GM21717 (cell line): ENCODE data around the gene DUSP7.
A peak's percentile ranks its signal among the peaks of the same experiment; 100 is the strongest.

Experiments used
- ATAC-seq: cut with Tn5 transposase; IDR thresholded peaks from one replicate; pipeline ENCODE4 v1.9.1; 2021; ENCODE audit warnings: mild to moderate bottlenecking, moderate library complexity; ENCODE audit not compliant: unreplicated experiment

Gene DUSP7, protein sequence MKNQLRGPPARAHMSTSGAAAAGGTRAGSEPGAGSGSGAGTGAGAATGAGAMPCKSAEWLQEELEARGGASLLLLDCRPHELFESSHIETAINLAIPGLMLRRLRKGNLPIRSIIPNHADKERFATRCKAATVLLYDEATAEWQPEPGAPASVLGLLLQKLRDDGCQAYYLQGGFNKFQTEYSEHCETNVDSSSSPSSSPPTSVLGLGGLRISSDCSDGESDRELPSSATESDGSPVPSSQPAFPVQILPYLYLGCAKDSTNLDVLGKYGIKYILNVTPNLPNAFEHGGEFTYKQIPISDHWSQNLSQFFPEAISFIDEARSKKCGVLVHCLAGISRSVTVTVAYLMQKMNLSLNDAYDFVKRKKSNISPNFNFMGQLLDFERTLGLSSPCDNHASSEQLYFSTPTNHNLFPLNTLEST

DNA sequence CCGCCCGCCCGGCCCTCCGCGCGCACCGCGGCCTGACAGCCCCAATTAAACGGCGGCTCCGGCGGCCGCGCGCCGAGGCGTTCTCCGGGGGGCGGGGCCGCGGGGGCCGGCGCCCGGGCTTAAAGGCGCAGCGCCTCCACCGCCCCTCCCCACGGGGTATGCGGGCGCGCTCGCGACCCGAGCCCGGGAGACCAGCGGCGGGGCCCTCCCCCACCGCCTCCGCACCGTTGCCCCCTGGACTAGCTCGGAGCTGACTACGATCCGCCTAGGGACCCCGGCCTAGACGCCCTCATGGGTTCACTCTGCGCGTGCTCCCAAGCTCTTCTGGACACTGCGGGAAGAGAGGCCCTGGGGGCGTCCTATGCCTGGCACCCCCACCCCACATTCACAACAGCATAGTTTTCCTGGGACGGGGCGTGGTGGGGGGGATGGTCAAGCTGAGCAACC lies at the start of gene DUSP7:
DUSP7 (minus strand) TSS at position 51 of the 447 bp plus-strand sequence. CDS start 205 bp downstream, outside the sequence.
- peak; percentile 27 for ATAC-seq

DNA sequence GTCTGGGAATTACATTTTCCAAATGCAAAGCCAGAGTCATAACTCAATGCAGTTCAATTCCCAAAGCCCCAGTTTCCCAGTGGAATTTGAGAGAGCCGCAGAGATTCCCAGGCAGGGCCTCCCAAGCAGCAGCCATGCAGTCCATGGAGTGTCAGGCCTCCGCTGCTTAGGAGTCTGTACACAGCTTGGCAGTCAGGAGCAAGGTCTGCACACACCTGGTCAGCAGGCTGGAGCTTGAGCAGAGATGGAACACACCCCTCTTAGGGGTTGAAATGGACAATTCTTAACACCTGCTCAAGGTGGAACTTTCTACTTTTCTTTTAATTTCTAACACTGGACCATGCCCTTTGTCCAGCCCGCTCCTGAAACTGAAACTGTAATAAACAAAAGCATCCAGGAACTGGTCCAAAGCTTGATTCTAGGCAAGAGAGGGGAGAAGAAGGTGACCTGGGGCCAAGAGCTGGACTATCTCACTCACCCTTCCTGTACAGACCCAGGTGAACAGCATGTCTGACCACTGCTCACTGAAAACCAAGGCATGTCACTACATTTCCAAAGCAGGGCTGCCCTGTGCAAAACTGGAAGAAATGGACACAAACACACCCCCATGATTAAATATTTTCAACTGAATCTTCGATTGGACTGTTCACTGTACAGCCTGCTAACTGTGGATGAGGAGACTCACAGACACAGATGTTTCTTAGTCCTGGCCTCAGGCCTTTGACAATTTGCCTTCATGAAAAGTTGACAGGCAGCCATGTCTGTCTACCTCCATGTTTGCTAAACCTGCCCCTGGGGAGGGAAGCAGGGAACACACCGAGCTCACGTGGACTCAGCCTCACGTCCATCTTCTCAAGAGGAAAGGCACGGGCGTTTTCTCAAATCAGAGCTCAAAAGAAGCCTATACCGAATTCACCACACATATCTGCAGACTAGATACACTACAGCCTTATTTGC lies 48.6 kb upstream of the DUSP7 start:
- no peak for ATAC-seq

DNA sequence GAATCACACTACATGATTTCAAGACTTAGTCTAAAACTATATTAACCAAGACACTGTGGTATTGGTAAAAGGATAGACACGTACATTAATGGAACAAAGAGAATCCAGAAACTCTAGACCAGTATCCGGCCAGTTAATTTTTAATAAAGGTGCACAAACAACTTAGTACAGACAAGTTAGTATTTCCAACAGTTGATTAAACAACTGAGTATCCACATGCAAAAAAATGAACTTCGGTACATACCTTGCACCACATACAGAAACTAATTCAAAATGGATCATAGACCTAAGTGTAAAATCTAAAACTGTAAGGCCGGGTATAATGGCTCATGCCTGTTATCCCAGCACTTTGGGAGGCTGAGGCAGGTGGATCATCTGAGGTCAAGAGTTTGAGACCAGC lies 46.6 kb upstream of the DUSP7 start:
- ATAC-seq, result no peak

DNA sequence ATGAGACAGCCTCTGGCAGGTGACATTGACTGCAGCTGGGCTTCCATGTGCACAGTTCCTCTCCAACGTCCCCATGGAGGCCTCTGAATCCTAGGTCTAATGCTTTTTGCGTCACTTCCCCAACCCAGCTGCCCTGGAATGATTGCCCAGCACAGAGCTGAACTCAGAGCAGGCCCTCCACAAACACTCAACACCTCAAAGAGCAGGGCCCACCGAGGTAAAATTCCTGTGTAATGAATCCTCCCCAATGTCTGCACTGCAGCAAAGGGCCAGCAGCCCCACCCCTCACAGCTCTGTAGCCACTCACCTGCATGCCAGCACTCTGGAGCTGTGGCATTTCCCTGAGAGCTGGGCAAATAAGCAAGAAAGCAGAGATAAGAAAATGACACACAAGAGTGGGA lies 42.6 kb upstream of the DUSP7 start:
- no peak for ATAC-seq

DNA sequence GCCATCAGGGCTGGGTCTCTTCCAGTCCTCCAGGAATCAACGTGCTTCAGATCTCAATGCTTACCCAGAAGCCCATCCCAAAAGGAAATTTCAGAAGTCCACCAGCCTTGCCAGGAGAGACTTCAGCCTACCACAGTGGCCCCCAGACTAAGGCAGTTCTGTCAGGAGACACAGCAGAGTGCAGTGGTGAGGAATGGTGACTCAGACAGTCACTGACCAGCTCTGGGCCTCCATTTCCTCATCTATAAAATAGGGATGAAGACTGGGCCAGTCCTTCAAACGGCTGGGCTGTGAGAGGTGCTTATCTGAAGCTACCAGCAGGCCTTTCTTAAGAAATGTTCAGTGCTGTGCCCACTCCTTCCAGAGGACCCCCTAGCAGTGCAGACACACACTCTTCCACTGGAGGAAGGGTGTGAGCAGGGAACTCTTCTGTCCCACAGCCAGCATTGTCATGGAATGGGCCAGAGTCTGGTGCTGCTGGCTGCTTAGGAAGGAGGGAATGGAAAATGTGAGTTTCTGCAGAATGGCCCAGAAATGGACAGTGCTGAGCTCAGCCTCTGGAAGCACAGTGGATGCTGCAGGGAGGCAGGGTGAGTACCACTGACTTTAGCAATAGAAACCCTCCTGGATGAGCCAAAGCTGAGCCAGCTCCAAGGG lies 41.6 kb upstream of the DUSP7 start:
- ATAC-seq, result no peak

DNA sequence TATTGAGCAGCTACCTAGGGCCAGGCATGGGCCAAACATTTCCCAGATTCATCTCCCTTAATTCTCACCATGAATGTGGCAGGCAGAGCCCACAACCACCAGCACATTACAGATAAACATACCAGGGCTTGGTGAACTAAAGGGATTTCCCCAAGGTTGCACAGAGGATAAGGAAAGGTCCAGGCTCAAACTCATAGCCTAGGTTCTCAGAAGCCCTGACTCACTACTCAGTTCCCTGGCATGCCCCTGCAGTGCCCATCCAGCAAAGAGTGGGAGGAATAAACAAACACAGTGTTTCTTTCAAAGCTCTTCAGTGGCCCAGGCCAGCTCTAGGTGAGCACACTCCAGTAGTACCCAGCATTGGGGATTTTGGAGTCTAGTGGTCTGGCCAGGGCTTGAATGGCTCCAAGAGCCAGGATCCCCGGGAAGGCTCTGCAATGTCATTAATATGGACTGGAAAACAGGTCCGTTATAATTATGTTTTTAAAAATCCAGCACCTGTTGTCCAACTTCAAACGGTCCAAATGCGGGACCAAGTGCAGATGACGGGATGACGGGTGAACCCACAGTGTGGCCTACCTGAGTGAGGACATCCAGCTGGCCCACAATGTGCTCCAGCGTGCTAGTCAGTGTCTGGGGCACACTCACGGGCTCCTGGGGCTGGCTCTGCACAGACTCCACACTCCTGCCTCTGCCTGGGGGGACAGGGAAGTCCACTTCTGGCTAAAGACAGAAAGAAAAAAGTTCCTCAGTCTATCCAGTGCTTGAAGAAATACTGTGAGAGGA lies 39.8 kb upstream of the DUSP7 start:
- no peak for ATAC-seq

DNA sequence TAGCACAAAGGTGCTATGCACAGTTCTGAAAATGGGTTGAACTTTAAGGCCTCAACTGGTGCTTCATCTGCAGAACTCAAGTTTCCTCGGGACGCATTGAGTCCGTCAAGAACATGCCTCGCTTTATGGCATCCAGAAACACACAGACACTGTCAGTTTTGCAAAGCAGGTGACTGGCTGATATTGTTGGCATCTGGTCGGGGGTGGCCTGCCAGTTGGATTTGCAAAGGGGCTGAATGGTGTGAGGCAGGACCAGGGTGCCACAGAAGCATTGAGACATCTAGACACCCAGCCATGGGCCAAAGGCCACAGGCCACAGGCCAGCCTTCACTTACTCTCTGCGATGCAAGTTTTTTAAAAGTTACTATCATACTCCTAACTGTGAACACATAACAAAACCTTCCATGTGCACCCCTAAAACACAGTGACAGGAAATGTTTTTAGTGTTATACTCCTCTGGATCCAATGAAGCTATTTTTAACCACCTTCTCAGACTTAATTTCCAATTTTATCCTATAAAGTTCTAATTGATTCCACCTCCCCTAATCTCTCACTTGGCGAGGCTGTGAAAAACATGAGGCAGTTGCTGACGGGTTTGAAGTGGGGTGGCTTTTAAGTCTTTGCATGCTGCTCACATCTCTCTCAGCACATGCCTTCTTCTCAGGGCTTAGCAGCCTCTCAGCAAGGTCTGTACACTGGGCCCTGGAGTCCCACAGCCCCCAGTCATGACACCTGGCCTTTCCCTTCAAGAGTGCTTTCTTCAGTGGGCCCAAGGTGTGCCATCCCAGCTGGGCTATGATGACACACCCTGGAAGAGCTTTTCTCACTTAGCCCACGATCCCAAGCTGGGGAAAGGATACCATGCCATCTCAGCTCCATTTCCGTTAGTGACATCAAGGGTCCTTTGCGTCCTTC lies 38.5 kb upstream of the DUSP7 start:
- ATAC-seq, result no peak

DNA sequence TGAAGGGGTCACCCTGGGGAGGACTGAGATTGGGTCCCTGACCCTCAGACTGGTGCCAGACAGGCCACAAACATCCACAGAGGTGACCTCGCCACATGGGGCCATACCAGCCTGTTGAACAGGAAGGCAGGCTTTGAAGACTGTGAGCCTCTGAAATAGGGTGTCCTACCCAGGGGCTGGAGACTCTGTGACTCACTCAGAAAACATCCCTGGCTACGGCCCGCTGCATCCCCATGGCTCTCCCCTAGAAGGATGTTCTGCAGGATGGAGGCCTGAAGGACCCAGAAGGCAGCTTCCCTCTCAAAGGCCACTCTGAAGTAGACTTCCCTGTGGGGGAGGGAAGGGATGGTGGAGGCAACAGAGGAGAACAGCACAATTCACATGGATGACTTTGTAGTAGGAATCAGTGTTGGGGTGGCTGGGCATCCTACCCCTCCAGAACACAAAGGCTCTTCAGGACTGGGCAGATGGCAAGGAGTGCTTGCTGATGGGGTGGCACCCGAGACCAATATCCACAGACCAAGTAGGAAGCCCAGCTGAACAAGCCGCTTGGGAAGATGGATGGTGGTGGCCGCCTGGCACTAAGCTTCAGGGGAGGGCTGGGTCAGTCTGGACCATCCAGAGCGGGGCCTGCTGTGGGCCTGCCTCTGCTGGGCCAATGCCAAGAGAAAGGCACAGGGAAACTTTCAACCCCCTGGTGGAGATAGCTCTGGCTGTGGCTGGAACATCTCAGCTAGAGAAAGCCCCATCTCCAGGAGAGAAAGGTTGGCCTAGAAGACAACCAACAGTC lies 37.6 kb upstream of the DUSP7 start:
- ATAC-seq, result no peak

DNA sequence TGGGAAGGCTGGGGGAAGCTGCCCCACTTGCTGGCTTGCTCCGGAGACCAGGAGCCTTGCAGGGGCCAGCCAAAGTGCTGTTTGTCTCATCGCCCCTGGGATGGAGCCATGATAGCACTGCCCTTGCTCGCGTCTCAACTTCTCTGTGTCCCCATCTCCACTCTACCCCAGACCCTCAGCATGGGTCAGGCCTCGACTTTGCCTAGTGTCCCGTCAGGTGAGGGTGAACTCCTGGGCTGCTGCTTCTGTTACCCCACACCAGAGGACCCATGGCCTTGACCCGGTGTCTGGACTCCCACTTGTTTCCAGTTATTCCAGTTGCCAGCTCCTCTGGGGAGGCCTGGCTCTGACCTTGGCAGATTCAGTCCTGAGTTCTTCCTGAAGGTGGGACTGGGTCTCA lies 36.5 kb upstream of the DUSP7 start:
- no peak for ATAC-seq

DNA sequence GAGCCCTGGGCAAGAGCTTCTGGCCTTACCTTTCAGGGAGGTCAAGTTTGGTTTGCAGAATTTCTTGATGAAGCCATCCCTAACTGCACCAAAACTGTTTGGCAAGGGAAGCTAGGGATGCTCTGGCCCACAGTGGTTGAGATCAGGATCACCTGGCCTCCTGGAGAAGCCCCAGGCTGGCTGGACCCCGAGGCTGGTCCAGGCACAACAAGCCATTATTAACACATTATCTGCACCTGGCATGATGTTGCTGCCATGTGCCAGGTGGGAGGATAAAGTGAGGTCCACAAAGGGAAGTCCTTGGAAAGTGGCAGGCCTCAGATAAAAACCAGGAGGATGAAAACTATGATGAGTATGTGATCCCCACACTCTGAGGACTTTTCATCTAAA lies 35.9 kb upstream of the DUSP7 start:
- ATAC-seq, result no peak

DNA sequence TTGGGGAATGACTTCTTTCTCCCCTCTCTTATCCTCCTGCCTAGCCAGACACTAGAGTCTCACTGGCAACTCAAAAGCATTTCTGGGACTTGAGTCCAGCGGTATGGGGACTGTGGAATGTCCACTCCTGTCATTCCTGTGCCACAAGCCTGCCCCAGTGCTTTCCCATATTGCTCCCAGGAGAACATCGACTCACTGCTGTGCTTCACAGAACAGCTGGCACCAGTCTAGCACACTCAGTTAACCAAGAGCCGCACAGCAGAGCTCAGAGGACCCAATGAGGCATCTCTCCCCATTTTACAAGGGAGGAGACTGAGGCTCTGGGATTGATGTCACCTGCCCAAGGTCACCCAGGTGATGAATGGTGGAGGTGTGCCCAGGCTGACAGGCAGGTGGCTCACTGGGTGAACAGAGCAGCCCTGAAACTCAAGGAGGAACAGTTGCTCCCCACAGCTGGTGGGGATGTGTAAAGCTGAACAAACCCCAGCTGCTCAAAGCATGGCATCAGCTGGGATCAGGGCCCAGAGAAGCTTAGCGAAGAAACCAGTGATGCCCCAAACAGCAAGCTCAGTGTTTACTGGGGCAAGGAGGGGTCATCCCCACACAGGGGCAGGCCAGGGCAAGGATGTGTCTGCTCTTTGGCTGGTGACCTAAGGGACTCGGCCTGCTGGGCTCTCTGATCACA lies 35.4 kb upstream of the DUSP7 start:
- ATAC-seq, result no peak

DNA sequence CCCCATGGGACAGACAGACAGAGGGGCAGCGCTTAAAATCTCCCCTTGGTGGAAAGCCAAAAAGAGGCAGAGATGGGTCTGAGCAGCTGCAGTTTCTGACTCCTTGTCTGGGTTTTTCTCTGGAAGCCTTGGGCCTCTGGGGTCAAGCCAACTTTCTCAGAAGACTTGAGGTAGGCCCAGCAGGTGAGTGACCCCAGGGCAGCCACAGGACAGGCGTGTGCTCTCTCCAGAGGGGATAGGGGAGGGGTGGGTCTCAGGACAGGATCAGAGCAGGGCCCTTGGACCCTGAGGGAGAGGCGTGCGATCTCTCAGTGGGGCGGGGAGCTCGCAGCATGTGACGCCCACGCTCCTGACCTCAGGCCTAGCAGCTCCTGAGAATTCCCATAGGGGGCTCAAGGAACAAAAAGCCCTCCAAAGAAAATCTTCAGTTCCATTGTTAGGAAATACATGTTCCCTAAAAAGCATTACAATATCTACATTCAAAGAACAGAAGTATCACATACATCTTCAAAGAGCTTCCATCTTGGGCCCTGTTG lies 34.6 kb upstream of the DUSP7 start:
- ATAC-seq, result no peak

DNA sequence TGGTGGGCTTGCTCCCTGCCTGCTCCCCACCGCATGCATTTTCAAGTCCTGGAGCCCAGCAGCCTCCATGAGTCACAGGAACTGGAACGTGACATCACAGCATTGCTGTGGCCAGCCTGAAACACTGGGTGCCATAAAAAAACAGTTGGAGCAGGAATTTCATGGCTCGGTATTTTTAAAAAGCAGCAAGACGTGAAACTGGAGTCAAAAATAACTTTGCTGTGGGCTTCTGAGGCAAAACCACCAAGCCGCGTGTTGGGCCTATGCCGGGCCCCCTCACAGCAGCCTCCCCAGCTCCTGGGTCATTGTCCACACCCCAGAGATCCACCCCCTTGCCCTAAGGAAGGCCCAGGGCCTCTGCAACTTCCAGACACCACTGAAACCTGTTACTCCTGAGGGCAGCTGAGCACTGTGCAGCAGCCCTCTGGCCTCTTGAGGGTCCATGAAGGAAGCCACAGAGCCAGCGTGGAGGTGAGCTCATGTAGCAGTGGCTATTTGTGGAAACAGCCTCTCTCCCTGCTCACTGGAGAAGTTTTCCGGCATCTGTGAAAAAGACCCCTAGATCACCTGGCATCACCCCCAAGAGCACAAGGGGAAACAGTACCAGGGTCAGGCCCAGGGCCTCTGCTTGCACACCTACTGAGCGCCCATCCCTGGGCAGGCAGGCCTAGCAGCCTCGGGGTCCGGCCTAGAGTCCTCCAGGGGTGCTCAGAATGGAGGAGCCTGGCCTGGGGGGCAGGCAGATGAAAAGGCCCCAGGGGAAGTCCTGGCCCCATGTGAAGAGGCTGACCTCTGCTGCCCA lies 34.0 kb upstream of the DUSP7 start:
- ATAC-seq, result no peak

DNA sequence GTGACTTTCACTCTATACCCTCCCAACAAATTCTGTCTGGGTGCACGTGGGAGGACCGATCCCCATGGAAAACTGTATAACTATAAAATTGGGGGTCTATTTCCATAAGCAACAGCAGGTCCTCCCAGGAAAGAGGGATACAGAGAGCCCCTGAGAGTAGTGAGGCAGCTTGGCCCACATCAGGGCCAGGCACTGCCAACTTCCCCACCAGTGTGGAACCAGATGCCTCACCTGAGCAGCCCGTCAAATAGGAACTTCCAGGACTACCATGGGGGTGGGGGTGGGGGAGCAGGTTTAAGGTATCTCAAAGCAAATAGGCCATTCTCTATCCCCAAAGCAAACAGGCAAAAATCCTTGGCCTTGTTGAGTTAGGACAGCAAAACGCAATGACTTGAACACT lies 33.3 kb upstream of the DUSP7 start:
- ATAC-seq, result no peak

DNA sequence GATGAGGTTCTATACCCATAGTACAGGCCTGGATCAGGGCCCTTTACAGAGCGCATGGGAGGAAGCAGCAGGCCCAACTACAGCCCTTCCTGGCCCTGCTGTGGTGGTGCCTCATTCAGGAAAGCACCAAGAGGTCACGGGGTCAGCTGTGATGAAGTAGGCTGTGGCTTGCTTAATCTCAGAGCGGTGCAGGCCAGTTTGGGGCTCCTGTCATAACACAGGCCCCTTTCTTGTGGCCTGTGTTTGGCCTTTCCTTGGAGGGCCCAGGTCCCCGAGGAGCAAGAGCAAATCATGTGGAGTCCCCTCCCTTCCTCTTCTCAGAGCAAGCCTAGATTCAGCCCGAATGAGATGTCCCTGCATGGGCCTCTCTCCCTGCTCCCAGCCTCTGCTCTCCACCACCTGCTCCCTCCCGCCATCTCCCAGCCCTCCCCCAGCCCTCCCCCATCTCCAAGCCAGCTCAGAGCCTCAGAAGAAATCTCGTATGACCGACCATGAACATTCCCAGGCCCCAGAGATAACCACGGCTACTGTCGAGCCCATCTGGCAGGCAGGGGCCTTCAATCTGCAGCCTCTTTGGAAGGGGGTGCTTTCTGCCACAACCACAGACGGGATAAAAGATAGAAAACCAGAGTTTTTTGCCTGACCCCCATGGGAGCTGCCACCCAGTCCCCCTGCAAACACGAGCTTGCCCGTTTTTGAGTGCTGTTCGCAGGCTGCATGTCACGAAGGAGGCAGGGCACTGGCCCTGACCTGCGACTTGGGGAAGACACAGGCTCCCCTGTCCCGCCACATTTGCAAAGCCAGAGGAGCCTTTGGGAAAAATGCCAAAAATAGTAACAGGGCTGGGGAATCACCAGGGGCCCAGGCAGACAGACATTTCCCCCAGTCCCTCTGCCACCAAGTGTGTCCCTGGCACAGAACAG lies 32.3 kb upstream of the DUSP7 start:
- no peak for ATAC-seq

DNA sequence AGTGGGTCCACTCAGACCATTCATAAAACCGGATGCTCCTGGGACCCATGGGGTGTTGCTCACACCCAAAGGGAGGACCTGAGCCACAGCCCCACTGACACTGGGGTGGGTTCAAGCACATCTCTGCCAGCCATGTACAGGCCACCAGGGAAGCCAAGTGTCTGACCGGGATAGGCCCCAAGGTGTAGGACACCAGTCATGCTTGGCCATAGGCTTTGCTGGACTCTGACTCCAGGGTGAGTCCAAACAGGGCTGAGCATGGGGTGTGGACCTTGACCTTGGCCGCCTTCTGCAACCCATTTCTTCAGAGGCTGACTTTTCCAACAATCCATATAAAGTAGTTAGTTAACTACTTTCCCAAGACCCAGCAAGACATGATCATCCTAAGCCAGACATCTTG lies 31.4 kb upstream of the DUSP7 start:
- ATAC-seq, result no peak
